Brain microvascular endothelial cell (primary cell): ENCODE measurements around the gene TTC4.

Experiments used
- DNase-seq: peaks from one replicate; pipeline ENCODE4 v3.0.0-alpha.2; 2020
- H3K27ac ChIP-seq: fragments of 250-450 bp; sonication (Bioruptor Pico); 2 replicates; pipeline ENCODE4 v1.5.1; 2020; ENCODE audit warnings: mild to moderate bottlenecking, moderate library complexity
- H3K27me3 ChIP-seq: fragments of 250-450 bp; sonication (Bioruptor Pico); replicated peaks from 2 replicates; pipeline ENCODE4 v1.5.1; 2020; ENCODE audit warnings: mild to moderate bottlenecking
- H3K36me3 ChIP-seq: fragments of 250-450 bp; sonication (Bioruptor Pico); replicated peaks from 2 replicates; pipeline ENCODE4 v1.5.1; 2020; ENCODE audit warnings: mild to moderate bottlenecking
- H3K4me3 ChIP-seq: 2 replicates; pipeline ENCODE4 v1.5.1; 2011; ENCODE audit warnings: low read depth, mild to moderate bottlenecking, control low read depth, low read length, moderate library complexity
- CTCF ChIP-seq: IDR thresholded peaks from 2 replicates; pipeline ENCODE4 v1.5.1; 2011; ENCODE audit warnings: low read depth, mild to moderate bottlenecking, moderate library complexity, low read length, control low read depth, inconsistent platforms; ENCODE audit errors: missing control alignments
- in situ Hi-C: cut with HindIII; loops from 2 replicates; pipeline ENCODE4 v1.10.0; 2017; ENCODE audit warnings: low sequenced_read_pairs, low pct_ligation_motif_present

TTC4 gene

GRCh38 chr1:54750596-54750995, 34.9 kb downstream of the TTC4 start:
- in situ Hi-C loops = no loop called here
- Histone ChIP-seq H3K4me3 (no peak overlapping the region), H3K27me3 (no peaks in the 10 kb centered on the region), H3K36me3 (no peaks in the 10 kb centered on the region), H3K27ac (no peak overlapping the region)
- no peak for DNase-seq
- TF ChIP-seq CTCF = no peak

- DNase-seq = no peak
- in situ Hi-C loops = no loop called here
Measured at GRCh38 chr1:54751426-54751825, 35.8 kb downstream of the TTC4 start.

GRCh38 chr1:54754045-54754444, 38.4 kb downstream of the TTC4 start:
- in situ Hi-C loops = no loop called here
- H3K4me3 ChIP-seq = no peak overlapping the region
- no peak overlapping the region for H3K27ac ChIP-seq
- H3K27me3 ChIP-seq = no peaks in the 10 kb centered on the region
- no peak for TF ChIP-seq CTCF
- DNase-seq = no peak
- H3K36me3 ChIP-seq = peaks cover 9% of the 10 kb centered on the region

More at GRCh38 chr1:54751426-54751825, 35.8 kb downstream of the TTC4 start:
- Histone ChIP-seq H3K27me3 (no peaks in the 10 kb centered on the region), H3K27ac (no peak overlapping the region), H3K36me3 (no peaks in the 10 kb centered on the region), H3K4me3 (no peak overlapping the region)
- TF ChIP-seq CTCF = no peak

- in situ Hi-C loops = no loop called here
- Histone ChIP-seq H3K27me3 (no peaks in the 10 kb centered on the region), H3K27ac (no peak overlapping the region), H3K4me3 (no peak overlapping the region), H3K36me3 (peaks cover 9% of the 10 kb centered on the region)
- no peak for DNase-seq
- no peak for TF ChIP-seq CTCF
Measured at GRCh38 chr1:54754486-54755285, 39.0 kb downstream of the TTC4 start.

- Histone ChIP-seq H3K4me3 (no peak overlapping the region), H3K27ac (no peak overlapping the region), H3K36me3 (peaks cover 9% of the 10 kb centered on the region), H3K27me3 (no peaks in the 10 kb centered on the region)
- no peak for TF ChIP-seq CTCF
- in situ Hi-C loops = no loop called here
- DNase-seq = no peak
Measured at GRCh38 chr1:54757833-54758232, 42.2 kb downstream of the TTC4 start.
